TTC549 (cell line): Measurements from ENCODE around the gene SETD1B.
"Not testable (repeated sequence)": the region's sequence is repeated elsewhere in the genome, so short reads cannot be mapped to it uniquely, and the experiment has no call there.

Experiments
- FAIRE-seq: peaks from 2 replicates; lab custom pipeline; 2012; peaks lifted over from hg19 to GRCh38; lab: Jason Lieb, UNC

Gene SETD1B

GRCh38 chr12:121858662-121859572 lies 55.1 kb downstream of the SETD1B start, which contains the start of gene HPD:
HPD (minus strand) TSS chr12:121858859; CDS start chr12:121858823, 36 bp downstream.
- FAIRE-seq: no peak

DNA sequence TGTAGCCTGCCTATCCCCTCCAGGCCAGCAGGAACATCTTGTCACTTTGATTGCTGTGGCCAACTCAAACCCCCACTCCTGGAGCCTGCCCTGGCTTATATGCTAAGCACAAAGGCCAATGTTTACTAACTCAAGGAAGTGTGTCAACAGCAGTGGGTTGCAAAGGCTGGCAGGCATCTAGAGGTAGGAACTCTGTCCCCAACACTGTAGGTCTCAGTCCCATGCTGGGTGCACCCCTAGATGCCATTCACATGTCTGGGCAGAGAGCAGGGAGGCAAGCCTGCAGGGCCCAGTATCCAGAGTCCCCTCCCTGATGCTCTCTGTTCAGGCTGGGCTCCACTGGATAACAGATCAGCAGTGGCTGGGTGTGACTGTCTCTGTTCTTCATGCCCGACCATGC lies 56.4 kb downstream of the SETD1B start:
- FAIRE-seq: no peak

DNA sequence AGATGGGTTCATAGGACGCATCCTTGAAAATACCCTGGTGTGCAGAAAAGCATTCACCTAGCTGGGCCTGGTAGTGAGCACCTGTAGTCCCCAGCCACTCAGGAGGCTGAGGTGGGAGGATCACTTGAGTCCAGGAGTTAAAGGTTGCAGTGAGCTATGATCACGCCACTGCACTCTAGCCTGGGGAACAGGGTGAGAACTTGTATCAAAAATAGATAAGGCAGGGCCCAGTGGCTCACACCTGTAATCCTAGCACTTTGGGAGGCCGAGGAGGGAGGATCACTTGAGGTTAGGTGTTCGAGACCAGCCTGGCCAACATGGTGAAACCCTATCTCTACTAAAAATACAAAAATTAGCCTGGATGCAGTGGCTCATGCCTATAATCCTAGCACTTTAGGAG lies 56.9 kb downstream of the SETD1B start:
- FAIRE-seq: not testable (repeated sequence)

- no peak for FAIRE-seq
Observed at GRCh38 chr12:121861636-121862254, 57.9 kb downstream of the SETD1B start.

DNA sequence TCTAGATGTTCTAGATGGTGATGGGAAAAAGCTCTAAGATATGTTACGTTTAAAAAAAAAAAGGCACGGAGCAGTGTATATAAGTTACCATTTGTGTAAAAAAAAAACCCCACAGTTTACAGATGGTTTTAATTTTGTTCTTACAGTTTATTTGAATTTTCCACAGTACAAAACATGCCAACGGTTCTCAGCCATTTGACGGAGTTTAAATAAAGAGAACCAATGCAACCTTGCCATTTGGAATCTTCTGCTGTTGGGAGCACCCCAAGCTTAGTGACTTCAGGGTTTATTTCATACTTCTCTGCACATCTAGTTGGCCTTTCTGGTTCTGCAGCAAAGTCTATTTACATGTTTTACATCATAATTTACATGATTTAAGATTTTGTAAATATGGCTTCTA lies 62.5 kb downstream of the SETD1B start:
- FAIRE-seq: no peak

DNA sequence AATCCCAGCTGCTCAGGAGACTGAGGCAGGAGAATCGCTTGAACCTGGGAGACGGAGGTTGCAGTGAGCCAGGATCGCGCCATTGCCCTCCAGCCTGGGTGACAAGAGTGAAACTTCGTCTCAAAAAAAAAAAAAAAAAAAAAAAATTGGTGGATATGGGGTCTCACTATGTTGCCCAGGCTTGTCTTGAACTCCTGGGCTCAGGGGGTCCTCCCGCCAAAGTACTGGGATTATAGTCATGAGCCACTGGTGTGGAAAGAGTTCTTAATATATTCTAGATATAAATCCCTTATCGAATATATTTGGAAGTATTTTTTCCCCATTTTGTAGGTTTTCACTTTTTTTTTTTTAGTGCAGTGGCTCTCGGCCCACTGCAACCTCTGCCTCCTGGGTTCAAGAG lies 65.4 kb downstream of the SETD1B start:
- FAIRE-seq: not testable (repeated sequence)

DNA sequence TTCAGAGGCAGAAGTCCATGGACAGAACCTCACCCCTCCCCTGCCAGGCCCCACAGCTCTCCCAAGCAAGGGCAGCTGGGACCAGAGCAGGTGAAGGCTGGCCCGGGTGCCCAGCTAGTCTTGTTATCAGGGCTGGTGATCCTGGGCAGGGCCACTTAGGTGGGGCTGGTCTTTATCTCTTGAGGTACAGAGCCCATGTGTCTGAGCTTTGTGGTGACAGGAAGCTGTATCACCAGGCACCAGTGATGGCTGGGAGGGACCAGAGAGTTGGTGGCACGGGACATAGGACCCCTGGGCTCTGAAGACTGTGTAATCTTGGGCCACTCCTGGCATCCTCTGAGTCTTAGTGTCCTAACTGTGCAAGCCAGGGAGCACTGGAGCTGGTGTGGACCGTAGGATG lies 67.7 kb downstream of the SETD1B start:
- FAIRE-seq: no peak

DNA sequence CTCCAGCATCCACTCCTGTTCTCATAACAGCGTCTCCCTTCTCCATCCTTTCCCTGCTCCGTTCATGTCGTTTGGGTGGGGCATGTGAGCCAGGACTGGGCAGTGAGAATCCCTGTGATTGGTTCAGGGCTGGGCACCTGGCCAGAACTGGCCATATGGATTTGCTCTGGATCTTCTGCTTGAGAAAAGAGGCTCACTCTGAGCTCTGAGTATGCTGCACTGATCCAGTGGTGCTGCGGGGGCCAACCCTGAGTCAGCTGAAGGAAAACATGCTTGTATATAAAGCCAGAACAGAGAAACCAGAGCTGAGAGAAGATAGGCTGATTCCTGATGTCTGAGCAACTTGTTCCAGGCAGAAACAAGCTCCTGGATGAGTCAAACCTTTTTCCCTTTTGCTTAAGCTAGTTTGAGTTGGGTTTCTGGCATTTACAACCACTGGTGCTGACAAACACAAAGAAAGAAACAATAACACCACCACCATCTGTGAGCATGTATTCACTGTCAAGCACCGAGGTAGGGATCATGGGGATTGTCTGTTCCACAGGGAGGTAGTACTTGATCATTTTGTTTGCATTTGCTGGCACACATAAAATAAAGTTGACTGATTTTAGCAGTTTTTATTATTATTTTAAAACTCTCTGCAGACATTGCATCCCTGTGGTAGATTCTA lies 68.9 kb downstream of the SETD1B start:
- FAIRE-seq: no peak

GRCh38 chr12:121873216-121873569 lies 69.4 kb downstream of the SETD1B start:
- no peak for FAIRE-seq

DNA sequence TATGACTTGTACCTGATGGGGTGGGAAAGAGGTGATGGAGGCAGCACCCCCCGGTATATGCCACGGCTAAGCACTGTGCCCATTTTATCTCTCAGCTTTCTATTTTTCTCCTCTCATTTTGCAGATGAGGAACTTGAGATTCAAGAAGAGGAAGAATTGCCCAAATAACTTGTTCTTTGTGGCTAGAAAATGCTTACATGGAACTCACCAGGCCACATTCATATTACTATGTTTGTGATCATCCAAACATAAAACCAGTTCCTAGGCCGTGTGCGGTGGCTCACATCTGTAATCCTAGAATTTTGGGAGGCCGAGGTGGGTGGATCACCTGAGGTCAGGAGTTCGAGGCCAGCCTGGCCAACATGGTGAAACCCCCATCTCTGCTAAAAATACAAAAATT lies 70.3 kb downstream of the SETD1B start:
- FAIRE-seq: no peak

DNA sequence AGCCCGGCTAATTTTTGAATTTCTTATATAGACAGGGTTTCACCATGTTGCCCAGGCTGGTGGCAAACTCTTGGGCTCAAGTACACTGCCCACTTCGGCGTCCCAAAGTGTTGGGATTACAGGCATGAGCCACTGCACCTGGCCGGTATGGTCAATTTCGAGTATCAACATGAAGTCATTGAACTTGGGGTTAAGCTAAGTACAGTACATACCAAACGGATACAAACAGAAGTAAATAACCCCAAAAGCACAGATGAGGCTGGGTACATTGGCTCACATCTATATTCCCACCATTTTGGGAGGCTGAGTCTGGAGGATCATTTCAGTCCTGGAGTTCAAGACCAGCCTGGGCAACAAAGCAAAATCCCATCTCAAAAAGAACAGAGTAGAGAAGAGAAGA lies 71.8 kb downstream of the SETD1B start:
- no peak for FAIRE-seq

DNA sequence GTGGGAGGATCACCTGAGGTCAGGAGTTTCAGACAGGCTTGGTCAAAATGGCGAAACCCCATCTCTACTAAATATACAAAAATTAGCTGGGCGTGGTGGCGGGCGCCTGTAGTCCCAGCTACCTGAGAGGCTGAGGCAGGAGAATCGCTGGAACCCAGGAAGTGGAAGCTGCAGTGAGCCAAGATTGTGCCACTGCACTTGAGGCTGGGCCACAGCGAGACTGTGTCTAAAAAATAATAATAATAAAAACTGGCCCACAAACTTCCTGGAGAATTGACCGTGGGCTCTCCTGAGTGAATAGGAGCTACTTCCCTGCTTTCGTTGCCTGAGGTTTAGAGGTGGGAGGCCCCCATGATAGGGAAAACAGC lies 72.3 kb downstream of the SETD1B start:
- FAIRE-seq: not testable (repeated sequence)
